Stimulated activated effector memory CD8-positive, alpha-beta T cell treated with anti-CD3 and anti-CD28 coated beads, Interleukin-12 subunit alpha, Interleukin-12 subunit beta, amount 100 ng/mL, for 72 hours (primary cell): ENCODE results near the gene FHIT.

Experiments used
- ATAC-seq: fragments of 150-1000 bp; cut with Tn5 transposase; 2 replicates; pipeline ENCODE4 v1.10.0; 2021
- DNase-seq, 2 donors: peaks; one replicate each; pipeline ENCODE4 v3.0.0; 2021 to 2022; ENCODE audit warnings: low spot score in 2 of 2
- H3K27ac Mint-ChIP-seq: one replicate; pipeline ENCODE4 v1.8.0; 2022; ENCODE audit warnings: mild to moderate bottlenecking, mixed read lengths
- H3K36me3 Mint-ChIP-seq: one replicate; pipeline ENCODE4 v1.8.0; 2022; ENCODE audit warnings: mild to moderate bottlenecking, mixed read lengths
- H3K4me1 Mint-ChIP-seq: one replicate; pipeline ENCODE4 v1.8.0; 2022; ENCODE audit warnings: mixed read lengths
- H3K4me3 Mint-ChIP-seq: one replicate; pipeline ENCODE4 v1.8.0; 2022; ENCODE audit warnings: mild to moderate bottlenecking, mixed read lengths
- H3K9me3 Mint-ChIP-seq: one replicate; pipeline ENCODE4 v1.8.0; 2022; ENCODE audit warnings: mixed read lengths

FHIT gene

DNA sequence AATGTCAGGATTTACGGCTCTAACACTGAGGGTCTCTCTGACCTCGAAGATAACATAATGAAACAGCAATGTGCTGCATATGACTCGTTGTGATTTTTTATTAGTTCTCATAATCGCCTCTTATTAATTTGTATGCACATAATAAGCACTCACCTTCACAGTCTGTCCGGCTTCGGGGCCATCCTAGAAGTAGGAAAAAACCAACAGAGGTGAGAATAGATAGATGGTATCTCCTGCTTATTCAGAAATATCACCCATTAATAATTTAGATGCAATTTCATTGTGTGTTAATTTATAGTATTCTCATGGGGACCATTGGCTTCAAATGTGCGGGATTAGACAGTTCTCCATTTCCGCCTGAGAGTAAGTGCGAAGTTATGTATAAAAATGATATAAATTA, 1240.0 kb downstream of the FHIT start:
- Mint-ChIP-seq H3K27ac (peak overlapping the region; percentile 53), H3K4me3 (peak overlapping the region; percentile 49), H3K36me3 (no peaks in the 10 kb centered on the region), H3K9me3 (peaks cover 2% of the 10 kb centered on the region), H3K4me1 (peaks cover 53% of the 10 kb centered on the region)
- ATAC-seq = no peak
- no peak for DNase-seq

GRCh38 chr3:60010781-60011180, 1240.5 kb downstream of the FHIT start:
- peak overlapping the region; percentile 49 for H3K4me3 Mint-ChIP-seq
- ATAC-seq (peak; percentile 99), DNase-seq (peak in 1 of 2 donors; percentile 56)
- peaks cover 2% of the 10 kb centered on the region for H3K9me3 Mint-ChIP-seq
- H3K4me1 Mint-ChIP-seq = peaks cover 52% of the 10 kb centered on the region
- peak overlapping the region; percentile 53 for H3K27ac Mint-ChIP-seq
- H3K36me3 Mint-ChIP-seq = no peaks in the 10 kb centered on the region

GRCh38 chr3:60009931-60010478, 1241.2 kb downstream of the FHIT start:
- H3K9me3 Mint-ChIP-seq = peaks cover 2% of the 10 kb centered on the region
- H3K36me3 Mint-ChIP-seq = no peaks in the 10 kb centered on the region
- ATAC-seq (no peak), DNase-seq (no peak)
- H3K27ac Mint-ChIP-seq = no peak overlapping the region
- H3K4me3 Mint-ChIP-seq = no peak overlapping the region
- peaks cover 49% of the 10 kb centered on the region for H3K4me1 Mint-ChIP-seq

DNA sequence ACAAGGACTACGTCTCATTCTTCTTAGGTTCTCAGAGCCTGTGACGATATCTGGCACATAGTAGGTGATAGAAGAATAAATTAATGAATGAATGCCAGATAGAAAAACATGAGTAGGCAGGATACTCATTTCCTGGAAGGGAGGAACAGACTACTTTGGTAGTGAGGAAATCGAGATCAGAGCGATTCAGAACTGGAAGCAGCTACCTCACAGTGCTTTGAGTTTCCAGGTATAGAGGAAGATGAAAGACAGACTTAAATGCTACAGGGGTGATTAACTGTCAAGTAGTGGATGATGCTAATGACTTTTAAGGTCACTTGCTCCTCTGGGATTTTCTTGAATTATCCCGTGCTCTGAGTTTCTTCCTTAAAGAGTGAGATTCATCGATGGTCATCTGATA, 1249.9 kb downstream of the FHIT start:
- no peaks in the 10 kb centered on the region for H3K4me1 Mint-ChIP-seq
- no peak overlapping the region for H3K4me3 Mint-ChIP-seq
- DNase-seq (no peak), ATAC-seq (no peak)
- no peaks in the 10 kb centered on the region for H3K36me3 Mint-ChIP-seq
- no peak overlapping the region for H3K27ac Mint-ChIP-seq
- no peaks in the 10 kb centered on the region for H3K9me3 Mint-ChIP-seq

- Mint-ChIP-seq H3K27ac (no peak overlapping the region), H3K4me1 (no peaks in the 10 kb centered on the region), H3K4me3 (no peak overlapping the region), H3K36me3 (no peaks in the 10 kb centered on the region), H3K9me3 (no peaks in the 10 kb centered on the region)
- ATAC-seq (no peak), DNase-seq (no peak)
Measured at GRCh38 chr3:60000311-60001105, 1250.7 kb downstream of the FHIT start.

GRCh38 chr3:59998058-59998457, 1253.2 kb downstream of the FHIT start:
- Mint-ChIP-seq H3K9me3 (no peaks in the 10 kb centered on the region), H3K36me3 (no peaks in the 10 kb centered on the region), H3K4me3 (no peak overlapping the region), H3K4me1 (no peaks in the 10 kb centered on the region), H3K27ac (no peak overlapping the region)
- ATAC-seq (no peak), DNase-seq (no peak)

- Mint-ChIP-seq H3K36me3 (no peaks in the 10 kb centered on the region), H3K27ac (no peak overlapping the region), H3K4me1 (no peaks in the 10 kb centered on the region), H3K9me3 (no peaks in the 10 kb centered on the region), H3K4me3 (no peak overlapping the region)
- ATAC-seq (no peak), DNase-seq (no peak)
Measured at GRCh38 chr3:59997583-59997982, 1253.7 kb downstream of the FHIT start.

DNA sequence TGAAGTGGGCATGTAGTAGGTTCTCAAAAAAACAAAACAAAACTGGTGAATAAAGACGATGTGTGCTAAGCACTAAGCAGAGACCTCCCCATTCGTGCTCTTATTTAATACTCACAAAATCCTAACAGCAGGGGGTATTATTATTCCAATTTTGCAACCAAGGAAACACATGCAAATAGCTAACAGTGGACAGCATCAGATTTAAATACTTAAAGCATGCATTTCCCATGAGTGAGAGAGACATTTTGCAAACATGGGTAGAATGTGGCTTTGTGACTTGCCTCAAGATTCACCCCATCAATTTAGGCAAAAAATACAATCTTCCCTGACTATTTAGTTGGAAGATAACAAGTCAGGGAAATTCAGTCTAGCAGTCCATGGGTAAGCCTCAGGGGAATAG, 1255.2 kb downstream of the FHIT start:
- DNase-seq (no peak), ATAC-seq (no peak)
- no peak overlapping the region for H3K4me3 Mint-ChIP-seq
- H3K36me3 Mint-ChIP-seq = no peaks in the 10 kb centered on the region
- H3K27ac Mint-ChIP-seq = no peak overlapping the region
- H3K4me1 Mint-ChIP-seq = no peaks in the 10 kb centered on the region
- no peaks in the 10 kb centered on the region for H3K9me3 Mint-ChIP-seq

DNA sequence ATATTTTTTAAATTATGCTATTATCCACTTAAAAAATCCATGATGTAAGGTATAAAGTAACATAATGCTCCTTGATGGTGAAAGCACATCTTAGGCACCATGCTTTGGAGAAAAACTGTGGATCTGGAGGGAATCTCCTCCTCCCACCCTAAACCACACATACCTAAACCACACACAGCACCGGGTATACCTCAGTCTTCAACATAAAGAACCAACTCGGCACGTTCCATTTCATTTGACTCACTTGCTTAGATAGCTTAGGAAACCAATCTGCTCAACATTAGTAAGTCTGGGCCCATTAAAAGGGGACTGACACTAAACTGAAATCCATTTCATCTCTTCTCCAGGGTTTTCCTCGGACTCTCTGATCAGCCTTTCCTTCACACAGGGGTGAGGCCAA, 1255.7 kb downstream of the FHIT start:
- ATAC-seq (no peak), DNase-seq (no peak)
- Mint-ChIP-seq H3K4me3 (no peak overlapping the region), H3K36me3 (no peaks in the 10 kb centered on the region), H3K4me1 (no peaks in the 10 kb centered on the region), H3K27ac (no peak overlapping the region), H3K9me3 (no peaks in the 10 kb centered on the region)

DNA sequence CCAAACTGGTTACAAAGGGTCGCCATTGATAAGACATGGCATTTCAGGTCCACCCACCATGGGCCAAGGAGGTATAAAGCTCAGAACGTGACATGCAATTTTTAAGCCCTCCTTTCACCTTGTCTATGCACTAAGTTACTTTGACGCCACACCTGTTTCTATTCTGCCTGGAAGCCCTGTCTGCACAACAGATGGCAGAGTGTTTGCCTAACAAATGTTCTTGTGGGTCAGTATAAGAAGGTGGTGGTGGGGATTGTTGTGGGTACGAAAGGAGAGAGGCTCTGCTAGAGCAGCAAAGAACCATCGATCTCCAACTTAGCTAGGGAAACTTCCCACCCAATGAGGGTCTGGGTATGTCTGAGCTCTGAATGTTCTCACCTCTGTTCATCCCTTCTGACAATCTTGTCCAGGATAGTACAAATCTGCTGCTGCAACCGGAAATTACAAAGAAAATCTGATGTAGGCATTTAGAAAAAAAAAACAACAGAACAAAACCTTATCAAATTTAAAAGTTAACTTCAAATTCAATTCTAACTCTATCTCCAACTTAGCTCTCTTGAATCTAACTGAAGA, 1256.4 kb downstream of the FHIT start:
- DNase-seq (no peak), ATAC-seq (no peak)
- Mint-ChIP-seq H3K27ac (no peak overlapping the region), H3K9me3 (no peaks in the 10 kb centered on the region), H3K4me1 (peaks cover under 1% of the 10 kb centered on the region), H3K36me3 (no peaks in the 10 kb centered on the region), H3K4me3 (no peak overlapping the region)

DNA sequence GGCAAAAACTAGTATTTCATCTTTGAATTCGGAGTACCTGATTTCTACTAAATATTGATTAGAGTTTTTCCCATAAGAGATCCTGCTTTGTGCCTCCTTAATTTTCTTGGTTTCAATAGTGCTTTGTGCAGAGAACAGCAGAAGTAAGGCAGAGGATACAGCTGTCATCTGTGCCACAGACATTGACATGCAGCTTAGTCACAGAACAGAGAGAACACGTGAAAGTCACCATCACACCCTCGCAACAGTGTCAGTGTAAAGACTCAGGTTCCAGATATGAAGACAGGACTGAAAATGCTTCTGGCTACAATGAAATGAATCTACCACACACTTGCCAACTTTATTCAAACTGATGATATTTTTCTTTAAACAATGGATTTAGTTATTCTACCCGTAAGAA, 1258.7 kb downstream of the FHIT start:
- peak; percentile 71 for ATAC-seq
- H3K27ac Mint-ChIP-seq = no peak overlapping the region
- H3K36me3 Mint-ChIP-seq = no peaks in the 10 kb centered on the region
- no peak for DNase-seq
- H3K9me3 Mint-ChIP-seq = no peaks in the 10 kb centered on the region
- peaks cover 6% of the 10 kb centered on the region for H3K4me1 Mint-ChIP-seq
- no peak overlapping the region for H3K4me3 Mint-ChIP-seq

- ATAC-seq (no peak), DNase-seq (no peak)
- no peak overlapping the region for H3K4me3 Mint-ChIP-seq
- no peak overlapping the region for H3K27ac Mint-ChIP-seq
- no peaks in the 10 kb centered on the region for H3K9me3 Mint-ChIP-seq
- H3K36me3 Mint-ChIP-seq = no peaks in the 10 kb centered on the region
- H3K4me1 Mint-ChIP-seq = peaks cover 8% of the 10 kb centered on the region
Measured at GRCh38 chr3:59990915-59991314, 1260.3 kb downstream of the FHIT start.

DNA sequence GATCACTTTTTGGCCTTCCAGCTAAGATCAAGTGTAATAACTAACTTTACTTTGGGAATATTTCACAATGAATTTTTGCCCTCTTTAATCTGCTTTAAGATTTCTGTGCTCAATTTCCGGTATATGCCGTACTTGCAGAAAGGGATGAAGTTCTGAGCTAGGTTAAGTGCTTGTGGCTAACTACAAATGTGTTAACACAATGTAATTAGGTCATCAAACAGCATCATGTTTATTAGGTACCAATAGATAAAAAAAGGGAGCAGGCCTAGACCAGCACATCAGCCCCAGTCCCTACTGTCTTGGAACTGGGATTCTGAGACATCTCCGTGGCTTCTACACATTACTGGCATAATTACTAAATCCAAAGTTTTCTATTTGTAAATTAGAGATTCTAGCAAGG, 1268.7 kb downstream of the FHIT start:
- no peaks in the 10 kb centered on the region for H3K9me3 Mint-ChIP-seq
- no peak overlapping the region for H3K4me3 Mint-ChIP-seq
- H3K36me3 Mint-ChIP-seq = no peaks in the 10 kb centered on the region

GRCh38 chr3:59981377-59981776, 1269.9 kb downstream of the FHIT start:
- Mint-ChIP-seq H3K27ac (peak overlapping the region; percentile 21), H3K4me1 (peaks cover 37% of the 10 kb centered on the region), H3K36me3 (no peaks in the 10 kb centered on the region), H3K4me3 (no peak overlapping the region), H3K9me3 (no peaks in the 10 kb centered on the region)
- no peak for ATAC-seq
- no peak for DNase-seq

More for the DNA sequence above, 1268.7 kb downstream of the FHIT start:
- H3K27ac Mint-ChIP-seq = no peak overlapping the region
- ATAC-seq = no peak
- DNase-seq = no peak
- peaks cover 37% of the 10 kb centered on the region for H3K4me1 Mint-ChIP-seq

- Mint-ChIP-seq H3K4me1 (peaks cover 32% of the 10 kb centered on the region), H3K27ac (no peak overlapping the region), H3K36me3 (no peaks in the 10 kb centered on the region), H3K4me3 (no peak overlapping the region), H3K9me3 (no peaks in the 10 kb centered on the region)
- ATAC-seq (no peak), DNase-seq (no peak)
Measured at GRCh38 chr3:59980576-59980975, 1270.7 kb downstream of the FHIT start.

DNA sequence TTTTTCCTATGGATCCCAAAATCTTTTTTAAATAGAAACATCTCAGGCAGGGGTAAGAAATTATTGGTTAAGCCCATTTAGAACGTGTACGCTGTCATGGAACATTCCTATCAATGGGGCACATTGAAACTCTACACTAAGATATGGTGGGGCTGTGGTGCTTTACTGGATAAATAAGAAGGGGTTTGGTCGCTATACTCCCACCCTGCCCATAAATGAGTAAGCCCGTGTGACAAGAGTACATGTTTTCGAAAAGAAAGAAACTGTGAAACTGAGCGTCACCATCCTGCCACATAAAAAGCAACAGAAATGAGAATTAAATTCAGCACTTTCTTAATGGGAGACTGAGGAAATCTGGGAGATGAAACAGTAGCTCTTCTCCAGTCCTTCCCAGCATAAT, 1271.7 kb downstream of the FHIT start:
- no peak overlapping the region for H3K27ac Mint-ChIP-seq
- ATAC-seq (peak; percentile 46), DNase-seq (no peak)
- H3K36me3 Mint-ChIP-seq = no peaks in the 10 kb centered on the region
- H3K4me3 Mint-ChIP-seq = no peak overlapping the region
- no peaks in the 10 kb centered on the region for H3K9me3 Mint-ChIP-seq
- H3K4me1 Mint-ChIP-seq = peaks cover 31% of the 10 kb centered on the region
